Activated CD4-positive, alpha-beta T cell treated with anti-CD3 and anti-CD28 coated beads for 36 hours (primary cell): ENCODE data around the gene TRIM33. TPM values are rescaled to one million over a fixed set of nuclear protein-coding genes. Genes with fewer than 3 reads are reported as not detected.

Source experiments
- ATAC-seq: fragments of 200-7000 bp; cut with Tn5 transposase; one replicate; pipeline ENCODE4 v1.10.0; 2021; ENCODE audit warnings: mild to moderate bottlenecking, moderate library complexity
- CTCF ChIA-PET: fragments of 350-600 bp; sonication (Branson Sonifier 250); formaldehyde crosslinking; loops from one replicate; lab custom pipeline; 2021; ENCODE audit warnings: antibody characterized with exemption; lab: Charles Lee
- POLR2A ChIA-PET: fragments of 350-600 bp; sonication (Branson Sonifier 250); formaldehyde crosslinking; loops from one replicate; lab custom pipeline; 2021; ENCODE audit warnings: antibody characterized with exemption, inconsistent platforms; lab: Charles Lee
- DNase-seq: peaks from one replicate; pipeline ENCODE4 v3.0.0-alpha.2; 2020
- H3K27ac Mint-ChIP-seq: one replicate; pipeline ENCODE4 v1.8.0; 2021; ENCODE audit warnings: mixed read lengths
- H3K27me3 Mint-ChIP-seq: one replicate; pipeline ENCODE4 v1.8.0; 2021; ENCODE audit warnings: mixed read lengths
- H3K36me3 Mint-ChIP-seq: one replicate; pipeline ENCODE4 v1.8.0; 2021; ENCODE audit warnings: low read depth, mixed read lengths
- H3K4me1 Mint-ChIP-seq: one replicate; pipeline ENCODE4 v1.8.0; 2021; ENCODE audit warnings: mixed read lengths
- H3K4me3 Mint-ChIP-seq: one replicate; pipeline ENCODE4 v1.8.0; 2021; ENCODE audit warnings: mild to moderate bottlenecking, moderate library complexity, mixed read lengths
- H3K9me3 Mint-ChIP-seq: one replicate; pipeline ENCODE4 v1.8.0; 2021; ENCODE audit warnings: low read depth, mixed read lengths
- intact Hi-C, 2 experiments: fragments of 100-400 bp; cut with DNase I in 1 of 2; cut with micrococcal nuclease in 1 of 2; formaldehyde crosslinking; loops; one replicate each; pipeline versions ENCODE4 v1.14.2 to v1.15.1; 2022 to 2024; cut with DNase I, micrococcal nuclease
- total RNA-seq, 2 experiments: library from RNA; stranded (reverse); gene quantifications; one replicate each; pipeline ENCODE4 v1.2.3, GENCODE V29; 2021

Gene TRIM33
- total RNA-seq, 2 experiments from 2014 or later, result 32.5 to 41.6 TPM

DNA sequence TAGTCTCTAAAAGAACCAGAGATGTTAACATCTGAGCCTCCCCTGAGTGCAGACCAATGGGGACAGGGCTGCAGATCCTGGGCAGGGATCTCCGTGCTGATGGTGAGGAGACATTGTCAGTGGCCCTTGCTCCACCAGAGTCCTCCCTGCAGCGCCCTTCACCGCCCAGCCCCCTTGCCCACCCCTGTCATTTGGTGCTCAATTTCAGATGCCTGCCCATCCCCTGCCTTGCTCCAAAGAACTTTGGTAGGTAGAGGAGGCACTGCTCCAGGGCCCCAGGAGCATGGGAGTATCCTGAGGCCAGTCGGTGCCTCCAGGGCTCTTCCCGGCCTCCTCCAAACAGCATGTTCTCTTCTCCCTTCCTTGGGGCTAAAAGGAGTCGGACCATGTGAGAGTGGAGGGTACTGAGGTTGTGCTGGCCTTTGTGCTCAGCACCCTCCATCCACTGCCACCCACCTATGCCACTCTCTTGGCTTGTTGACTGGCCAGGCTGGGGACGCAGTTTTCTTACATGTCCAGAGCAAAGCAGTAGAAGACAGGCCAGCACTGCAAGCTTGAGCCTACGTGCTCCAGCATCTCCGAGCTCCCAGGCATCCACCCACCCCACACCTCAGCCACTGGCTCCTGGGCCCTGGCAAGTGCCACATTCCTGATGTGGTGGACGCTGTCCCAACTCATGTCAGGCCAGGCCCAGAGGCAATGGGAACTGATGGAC lies 160.1 kb downstream of the TRIM33 start:
- Mint-ChIP-seq H3K4me1 (peaks cover 13% of the 10 kb centered on the region), H3K9me3 (no peaks in the 10 kb centered on the region), H3K27ac (no peak overlapping the region), H3K36me3 (no peaks in the 10 kb centered on the region), H3K27me3 (no peaks in the 10 kb centered on the region), H3K4me3 (no peak overlapping the region)
- POLR2A ChIA-PET, result no interaction called here
- intact Hi-C loops, result no loop called here
- DNase-seq (no peak), ATAC-seq (no peak)
- CTCF ChIA-PET, result no interaction called here

DNA sequence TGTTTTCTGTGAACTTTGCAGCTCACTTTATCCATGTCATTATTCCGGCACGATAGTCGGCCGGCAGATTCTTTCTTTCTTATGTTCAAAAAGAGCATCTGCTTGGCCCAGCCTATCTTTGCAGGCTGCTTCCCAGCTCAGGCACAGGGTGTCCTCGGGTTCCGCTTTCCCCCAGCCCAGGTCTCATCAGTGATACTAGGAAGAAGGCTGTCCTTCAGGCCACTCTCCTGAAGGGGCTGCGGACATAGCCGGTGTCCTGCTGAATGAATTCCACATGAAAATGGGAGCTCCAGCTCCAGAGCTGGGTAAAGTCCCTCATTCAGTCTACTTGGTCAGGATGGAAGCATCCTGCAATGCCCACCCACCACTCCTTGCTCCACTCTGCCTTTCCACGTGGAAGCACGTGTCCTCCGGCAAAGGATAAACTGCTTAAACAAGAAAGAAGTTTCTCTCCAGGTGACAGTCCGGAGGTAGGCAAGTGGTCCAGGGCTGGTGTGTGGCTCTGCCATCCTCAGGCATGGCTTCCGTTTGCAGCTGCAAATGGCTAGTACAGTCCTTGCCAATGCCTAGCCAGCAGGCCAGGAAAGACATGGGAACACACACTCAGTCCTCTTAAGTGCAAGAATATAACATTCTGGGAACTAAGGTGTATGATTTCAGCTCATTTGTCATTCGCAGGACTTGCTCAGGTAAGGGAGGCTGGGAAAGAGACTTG lies 161.0 kb downstream of the TRIM33 start:
- Mint-ChIP-seq H3K27ac (no peak overlapping the region), H3K4me1 (peaks cover 15% of the 10 kb centered on the region), H3K4me3 (no peak overlapping the region), H3K36me3 (no peaks in the 10 kb centered on the region), H3K9me3 (no peaks in the 10 kb centered on the region), H3K27me3 (no peaks in the 10 kb centered on the region)
- ATAC-seq, result no peak
- DNase-seq, result no peak
- intact Hi-C loops, result loop anchor here (5.0 to 10.0 kb wide), 4 partner anchors 207 to 745 kb away; partner anchors contain the start of gene NRAS (in 1 of the 2)
- ChIA-PET CTCF (interaction anchor here (1.4 kb wide), 1 partner anchor 702 kb away, joined by 3 read pairs; no protein-coding TSS in a partner anchor), POLR2A (no interaction called here)

DNA sequence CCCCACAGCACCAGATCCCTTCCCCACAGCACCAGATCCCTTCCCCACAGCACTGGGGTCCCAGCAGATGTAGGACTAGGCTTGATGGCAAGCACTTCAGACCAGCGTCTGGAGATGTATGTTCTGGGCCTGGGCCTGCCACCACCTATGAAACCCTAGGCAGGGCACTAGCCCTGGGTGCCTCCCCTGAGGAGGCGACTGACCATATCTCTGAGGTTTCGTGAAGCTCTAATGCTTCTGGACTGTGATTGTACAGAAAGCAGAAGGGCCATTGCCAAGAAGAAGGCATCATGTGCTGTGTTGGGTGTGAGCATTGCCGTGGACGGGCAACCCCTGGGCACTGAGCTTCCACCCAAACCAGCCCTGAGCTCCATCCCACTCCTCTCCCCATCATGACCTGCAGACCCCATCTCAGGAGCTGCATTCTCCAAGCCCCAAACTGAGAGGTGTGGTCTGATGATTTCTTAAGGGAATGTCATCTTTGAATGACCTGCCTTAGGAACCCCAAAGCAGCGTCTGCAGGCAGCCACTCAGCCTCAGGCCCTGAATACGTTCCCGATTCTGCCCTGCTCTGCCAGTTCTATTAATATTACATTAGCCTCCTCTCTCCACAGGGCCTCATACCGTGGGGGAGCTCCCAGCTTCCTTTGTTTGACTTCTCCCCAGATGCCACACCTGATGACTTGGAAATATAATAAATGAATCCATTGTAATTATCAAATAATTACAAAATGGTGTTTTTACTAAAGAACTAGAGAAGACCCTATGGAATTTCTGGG lies 163.4 kb downstream of the TRIM33 start:
- POLR2A ChIA-PET, result interaction anchor here (0.7 kb wide), 1 partner anchor 601 kb away, joined by 3 read pairs; no protein-coding TSS in a partner anchor
- no peaks in the 10 kb centered on the region for H3K9me3 Mint-ChIP-seq
- ATAC-seq, result no peak
- H3K36me3 Mint-ChIP-seq, result no peaks in the 10 kb centered on the region
- H3K4me3 Mint-ChIP-seq, result no peak overlapping the region
- CTCF ChIA-PET, result interaction anchor here (0.6 to 5.4 kb wide), 36 partner anchors 9 to 563 kb away, joined by 3 to 28 read pairs (median 3); no protein-coding TSS in a partner anchor
- DNase-seq, result no peak
- no peaks in the 10 kb centered on the region for H3K27me3 Mint-ChIP-seq
- intact Hi-C loops, result loop anchor here (2.0 to 10.0 kb wide), 5 partner anchors 210 to 747 kb away; partner anchors contain the start of genes BCAS2 (in 1 of the 2) and NRAS (in 1 of the 2)
- no peak overlapping the region for H3K27ac Mint-ChIP-seq
- H3K4me1 Mint-ChIP-seq, result peaks cover 18% of the 10 kb centered on the region

DNA sequence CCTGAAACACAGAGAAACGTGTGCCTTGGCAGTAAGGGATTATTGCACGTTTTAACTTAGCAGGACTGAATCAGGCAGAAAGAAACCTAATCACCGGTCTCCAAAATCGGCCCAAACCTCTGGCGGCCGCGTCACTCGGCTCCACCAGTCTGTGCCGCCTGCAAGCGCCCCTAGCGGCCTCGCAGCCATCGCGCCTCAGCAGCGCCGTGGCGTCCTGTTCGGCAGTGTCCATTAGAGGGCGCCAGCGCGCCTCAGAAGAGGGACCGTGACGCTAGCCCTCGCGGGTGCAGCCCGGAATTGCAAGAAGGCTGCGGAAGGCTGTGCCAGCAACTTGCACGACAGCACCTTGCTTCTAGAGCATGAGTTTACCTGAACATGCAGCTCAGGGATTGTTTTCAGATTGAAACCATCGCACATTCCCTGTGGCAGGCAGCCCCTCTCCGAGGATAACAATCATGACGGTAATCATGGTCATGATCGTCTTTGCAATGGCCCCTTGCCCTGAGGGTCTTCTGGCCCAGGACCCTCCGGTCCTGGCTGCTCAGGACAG lies 164.4 kb downstream of the TRIM33 start:
- CTCF ChIA-PET, result interaction anchor here (0.7 to 5.4 kb wide), 40 partner anchors 7 to 767 kb away, joined by 3 to 28 read pairs (median 3); no protein-coding TSS in a partner anchor

DNA sequence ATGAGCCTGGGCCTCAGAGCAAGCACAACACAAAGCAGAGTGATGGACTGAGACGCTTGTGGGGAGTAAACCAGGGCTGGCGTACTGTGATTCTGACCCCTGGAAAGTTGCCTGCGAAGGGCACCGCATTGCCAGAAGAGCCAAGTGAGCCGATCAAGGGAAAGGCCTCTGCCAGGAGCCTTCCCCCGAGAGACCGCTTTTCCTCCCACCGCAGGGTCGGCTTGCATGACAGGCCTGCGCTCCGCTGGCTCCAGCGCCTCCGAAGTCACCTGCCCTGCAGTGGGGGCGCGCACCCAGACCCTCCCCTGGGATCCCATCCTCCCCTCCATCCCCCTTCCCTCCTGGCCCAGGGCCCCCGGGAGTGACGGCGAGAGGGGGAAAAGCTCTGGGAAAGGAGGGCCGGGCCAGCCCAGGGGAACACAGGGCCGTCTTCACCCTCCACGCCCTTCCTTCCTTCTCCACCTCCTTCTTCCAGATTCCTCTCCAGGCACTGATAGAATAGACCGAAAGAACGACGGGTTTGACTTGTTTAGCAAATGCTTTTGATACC lies 165.0 kb downstream of the TRIM33 start:
- Mint-ChIP-seq H3K27ac (peak overlapping the region; percentile 95), H3K9me3 (peaks cover 2% of the 10 kb centered on the region), H3K4me3 (peak overlapping the region; percentile 71), H3K4me1 (peaks cover 32% of the 10 kb centered on the region), H3K27me3 (no peaks in the 10 kb centered on the region), H3K36me3 (no peaks in the 10 kb centered on the region)
- ChIA-PET POLR2A (no interaction called here), CTCF (interaction anchor here (0.7 to 5.4 kb wide), 14 partner anchors 8 to 362 kb away, joined by 3 to 28 read pairs (median 4); no protein-coding TSS in a partner anchor)
- intact Hi-C loops, result loop anchor here (1.0 to 10.0 kb wide), 14 partner anchors 82 to 749 kb away; partner anchors contain the start of genes BCAS2 (in 2 of the 2), DENND2C (in 2 of the 2), NRAS (in 2 of the 2) and CSDE1 (in 1 of the 2)
- DNase-seq (peak; percentile 19), ATAC-seq (peak; percentile 28)

More for the DNA sequence above, 164.4 kb downstream of the TRIM33 start:
- DNase-seq (peak; percentile 98), ATAC-seq (peak; percentile 98)
- POLR2A ChIA-PET, result interaction anchor here (0.7 kb wide), 1 partner anchor 602 kb away, joined by 3 read pairs; no protein-coding TSS in a partner anchor
- peaks cover 26% of the 10 kb centered on the region for H3K4me1 Mint-ChIP-seq
- H3K9me3 Mint-ChIP-seq, result no peaks in the 10 kb centered on the region
- H3K27ac Mint-ChIP-seq, result peak overlapping the region; percentile 95
- H3K4me3 Mint-ChIP-seq, result peak overlapping the region; percentile 71
- H3K36me3 Mint-ChIP-seq, result no peaks in the 10 kb centered on the region
- intact Hi-C loops, result loop anchor here (1.0 to 10.0 kb wide), 14 partner anchors 82 to 748 kb away; partner anchors contain the start of genes BCAS2 (in 2 of the 2), DENND2C (in 2 of the 2), NRAS (in 2 of the 2) and CSDE1 (in 1 of the 2)
- H3K27me3 Mint-ChIP-seq, result no peaks in the 10 kb centered on the region

DNA sequence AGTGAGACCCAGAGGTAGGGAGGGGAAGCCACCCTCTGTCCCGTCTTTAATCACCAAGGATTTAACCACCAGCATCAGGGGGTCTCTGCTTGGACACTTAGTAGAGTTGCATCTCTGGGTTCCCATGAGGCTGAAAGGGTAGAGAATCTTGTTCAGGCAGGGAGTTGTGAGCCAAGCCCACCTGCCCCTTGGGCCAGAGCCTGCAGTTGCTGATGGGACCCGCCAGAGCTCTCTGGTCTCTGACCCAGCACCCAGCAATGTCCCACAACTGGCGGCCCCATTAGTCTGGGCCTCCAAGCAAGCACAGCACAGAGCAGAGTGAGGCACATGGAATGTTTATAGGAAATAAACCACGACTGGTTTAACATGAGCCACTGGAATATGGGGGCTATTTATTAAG lies 166.3 kb downstream of the TRIM33 start:
- peaks cover 2% of the 10 kb centered on the region for H3K9me3 Mint-ChIP-seq
- H3K27me3 Mint-ChIP-seq, result no peaks in the 10 kb centered on the region
- peaks cover 45% of the 10 kb centered on the region for H3K4me1 Mint-ChIP-seq
- ATAC-seq, result no peak
- no peak overlapping the region for H3K4me3 Mint-ChIP-seq
- intact Hi-C loops, result loop anchor here (5.0 to 10.0 kb wide), 4 partner anchors 213 to 750 kb away; partner anchors contain the start of gene NRAS (in 1 of the 2)
- ChIA-PET POLR2A (no interaction called here), CTCF (interaction anchor here (0.5 to 5.4 kb wide), 2 partner anchors 84 to 768 kb away, joined by 3 to 28 read pairs; no protein-coding TSS in a partner anchor)
- H3K27ac Mint-ChIP-seq, result no peak overlapping the region
- no peak for DNase-seq
- H3K36me3 Mint-ChIP-seq, result no peaks in the 10 kb centered on the region

Other genes with a start within 250 kb of the TRIM33 start
- 10 to 100 TPM; 54.1 to 54.8 TPM for gene BCAS2, start 70.4 kb upstream of the TRIM33 start, total RNA-seq
- gene DENND2C, start 158.8 kb upstream of the TRIM33 start, total RNA-seq, result under 1 TPM; 0.65 to 0.73 TPM
- gene AMPD1, start 184.3 kb upstream of the TRIM33 start, total RNA-seq, result under 1 TPM in 1 of 2 experiments, not detected in 1; 0.23 TPM
- gene NRAS, start 205.6 kb upstream of the TRIM33 start, total RNA-seq, result 10 to 100 TPM; 53.0 to 55.0 TPM
- 100 to 1,000 TPM; 458 to 553 TPM for gene CSDE1, start 246.8 kb upstream of the TRIM33 start, total RNA-seq